IMR-90 (cell line): ENCODE data around the gene OTOG.

Experiments used
- FOS ChIP-seq: fragments of 150-350 bp; IDR thresholded peaks from 2 replicates; pipeline ENCODE4 v1.6.1; 2016; ENCODE audit warnings: low read depth, low read length
- POLR2A ChIP-seq: IDR thresholded peaks from 2 replicates; pipeline ENCODE4 v1.6.1; 2012; ENCODE audit warnings: mild to moderate bottlenecking, low read depth, low read length
- RFX5 ChIP-seq: IDR thresholded peaks from 2 replicates; pipeline ENCODE4 v1.8.0; 2012; ENCODE audit warnings: low read depth, mild to moderate bottlenecking, low read length, moderate library complexity
- SMC3 ChIP-seq: fragments of 150-350 bp; IDR thresholded peaks from 2 replicates; pipeline ENCODE4 v1.6.1; 2016; ENCODE audit warnings: low read depth, mild to moderate bottlenecking, antibody characterized with exemption, low read length, moderate library complexity
- TF ChIP-seq, protein P1 (sequence below): conservative IDR thresholded peaks from 2 replicates; pipeline ENCODE4 v1.5.1; 2012; ENCODE audit warnings: mild to moderate bottlenecking, low read depth, low read length, improper control_type of control experiment
- TF ChIP-seq, protein P2 (sequence below): fragments of 150-350 bp; IDR thresholded peaks from 2 replicates; pipeline ENCODE4 v1.6.1; 2016; ENCODE audit warnings: low read depth, mild to moderate bottlenecking, low read length, moderate library complexity, borderline replicate concordance

DNA sequence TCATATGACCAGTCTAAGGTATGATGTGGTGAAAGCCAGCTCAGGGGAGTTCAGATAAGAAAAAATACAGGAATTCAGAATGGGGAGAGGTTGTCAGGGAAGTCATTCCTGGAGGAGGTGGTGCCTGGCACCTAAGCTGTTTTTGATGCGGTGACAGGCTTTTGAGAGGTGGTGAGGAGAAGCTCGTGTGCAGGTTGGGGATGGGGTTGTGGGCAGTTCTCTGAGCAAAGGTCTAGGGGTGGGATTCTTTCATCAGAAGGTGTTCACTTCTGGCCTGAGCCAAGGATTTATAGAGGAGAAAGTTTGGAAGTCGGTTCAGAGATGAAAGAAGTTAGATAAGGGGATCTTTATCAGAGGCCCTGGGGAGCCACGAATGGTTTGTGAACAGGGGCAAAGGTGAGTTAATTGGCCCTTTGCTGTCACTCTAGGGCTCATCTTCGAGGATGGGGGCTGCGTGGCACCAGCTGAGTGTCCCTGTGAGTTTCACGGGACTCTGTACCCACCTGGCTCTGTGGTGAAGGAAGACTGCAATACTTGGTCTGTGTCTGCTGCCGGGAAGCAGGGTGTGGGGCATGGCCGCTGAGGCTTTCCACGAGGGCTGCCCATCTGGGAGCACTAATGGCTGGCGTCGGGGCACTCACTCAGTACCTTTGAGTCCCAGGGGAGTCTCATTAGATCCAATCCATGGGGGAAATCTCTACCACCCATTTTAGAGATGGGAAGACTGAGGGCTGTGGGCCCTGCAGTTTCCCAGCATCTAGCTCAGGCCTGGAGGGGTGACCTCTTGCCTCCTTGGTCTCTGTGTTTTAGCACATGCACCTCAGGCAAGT lies 13.4 kb downstream of the OTOG start:
- TF ChIP-seq SMC3 = no peak
- no peak for TF ChIP-seq POLR2A
- TF ChIP-seq, protein P1, sequence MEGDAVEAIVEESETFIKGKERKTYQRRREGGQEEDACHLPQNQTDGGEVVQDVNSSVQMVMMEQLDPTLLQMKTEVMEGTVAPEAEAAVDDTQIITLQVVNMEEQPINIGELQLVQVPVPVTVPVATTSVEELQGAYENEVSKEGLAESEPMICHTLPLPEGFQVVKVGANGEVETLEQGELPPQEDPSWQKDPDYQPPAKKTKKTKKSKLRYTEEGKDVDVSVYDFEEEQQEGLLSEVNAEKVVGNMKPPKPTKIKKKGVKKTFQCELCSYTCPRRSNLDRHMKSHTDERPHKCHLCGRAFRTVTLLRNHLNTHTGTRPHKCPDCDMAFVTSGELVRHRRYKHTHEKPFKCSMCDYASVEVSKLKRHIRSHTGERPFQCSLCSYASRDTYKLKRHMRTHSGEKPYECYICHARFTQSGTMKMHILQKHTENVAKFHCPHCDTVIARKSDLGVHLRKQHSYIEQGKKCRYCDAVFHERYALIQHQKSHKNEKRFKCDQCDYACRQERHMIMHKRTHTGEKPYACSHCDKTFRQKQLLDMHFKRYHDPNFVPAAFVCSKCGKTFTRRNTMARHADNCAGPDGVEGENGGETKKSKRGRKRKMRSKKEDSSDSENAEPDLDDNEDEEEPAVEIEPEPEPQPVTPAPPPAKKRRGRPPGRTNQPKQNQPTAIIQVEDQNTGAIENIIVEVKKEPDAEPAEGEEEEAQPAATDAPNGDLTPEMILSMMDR = no peak
- no peak for TF ChIP-seq RFX5
- TF ChIP-seq, protein P2, sequence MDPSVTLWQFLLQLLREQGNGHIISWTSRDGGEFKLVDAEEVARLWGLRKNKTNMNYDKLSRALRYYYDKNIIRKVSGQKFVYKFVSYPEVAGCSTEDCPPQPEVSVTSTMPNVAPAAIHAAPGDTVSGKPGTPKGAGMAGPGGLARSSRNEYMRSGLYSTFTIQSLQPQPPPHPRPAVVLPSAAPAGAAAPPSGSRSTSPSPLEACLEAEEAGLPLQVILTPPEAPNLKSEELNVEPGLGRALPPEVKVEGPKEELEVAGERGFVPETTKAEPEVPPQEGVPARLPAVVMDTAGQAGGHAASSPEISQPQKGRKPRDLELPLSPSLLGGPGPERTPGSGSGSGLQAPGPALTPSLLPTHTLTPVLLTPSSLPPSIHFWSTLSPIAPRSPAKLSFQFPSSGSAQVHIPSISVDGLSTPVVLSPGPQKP = no peak
- no peak for TF ChIP-seq FOS
